HG03095 (cell line): Measurements from ENCODE around the gene C4orf51.
"Not testable (repeated sequence)": the region's sequence is repeated elsewhere in the genome, so short reads cannot be mapped to it uniquely, and the experiment has no call there.

Experiments used
- ATAC-seq: cut with Tn5 transposase; IDR thresholded peaks from one replicate; pipeline ENCODE4 v1.9.1; 2021; ENCODE audit warnings: moderate library complexity; ENCODE audit not compliant: unreplicated experiment

Gene C4orf51

GRCh38 chr4:145679991-145680455, at the start of gene C4orf51:
Gene C4orf51, plus strand, starts transcription at chr4:145680146. Its CDS starts 58 bp downstream, at chr4:145680204.
- no peak for ATAC-seq

- no peak for ATAC-seq
Observed at GRCh38 chr4:145635117-145635516, 44.8 kb upstream of the C4orf51 start.

GRCh38 chr4:145635630-145636029, 44.3 kb upstream of the C4orf51 start:
- no peak for ATAC-seq

GRCh38 chr4:145639186-145639698, 40.7 kb upstream of the C4orf51 start:
- no peak for ATAC-seq

GRCh38 chr4:145640236-145640635, 39.7 kb upstream of the C4orf51 start:
- ATAC-seq = not testable (repeated sequence)

GRCh38 chr4:145643295-145643694, 36.7 kb upstream of the C4orf51 start:
- ATAC-seq = no peak

GRCh38 chr4:145644699-145645098, 35.2 kb upstream of the C4orf51 start:
- no peak for ATAC-seq

GRCh38 chr4:145656156-145656555, 23.8 kb upstream of the C4orf51 start:
- ATAC-seq = no peak

- no peak for ATAC-seq
Observed at GRCh38 chr4:145660064-145660463, 19.9 kb upstream of the C4orf51 start.

- no peak for ATAC-seq
Observed at GRCh38 chr4:145663194-145663593, 16.8 kb upstream of the C4orf51 start.

- no peak for ATAC-seq
Observed at GRCh38 chr4:145665773-145666172, 14.2 kb upstream of the C4orf51 start.

GRCh38 chr4:145670422-145670821, 9.5 kb upstream of the C4orf51 start:
- no peak for ATAC-seq

- no peak for ATAC-seq
Observed at GRCh38 chr4:145679520-145679919, 426 bp upstream of the C4orf51 start.

- ATAC-seq = no peak
Observed at GRCh38 chr4:145680902-145681301, 956 bp downstream of the C4orf51 start.

- ATAC-seq = no peak
Observed at GRCh38 chr4:145681518-145681917, 1.6 kb downstream of the C4orf51 start.

- no peak for ATAC-seq
Observed at GRCh38 chr4:145681956-145682355, 2.0 kb downstream of the C4orf51 start.

GRCh38 chr4:145686991-145687390, 7.0 kb downstream of the C4orf51 start:
- ATAC-seq = no peak

GRCh38 chr4:145690610-145691009, 10.7 kb downstream of the C4orf51 start:
- no peak for ATAC-seq

- not testable (repeated sequence) for ATAC-seq
Observed at GRCh38 chr4:145691416-145691815, 11.5 kb downstream of the C4orf51 start.

GRCh38 chr4:145694929-145695328, 15.0 kb downstream of the C4orf51 start:
- no peak for ATAC-seq

GRCh38 chr4:145697332-145697731, 17.4 kb downstream of the C4orf51 start:
- ATAC-seq = no peak

- ATAC-seq = no peak
Observed at GRCh38 chr4:145698507-145698906, 18.6 kb downstream of the C4orf51 start.

- no peak for ATAC-seq
Observed at GRCh38 chr4:145703850-145704497, 24.0 kb downstream of the C4orf51 start.
